GM19351 (cell line): ENCODE data around the gene INPP5A.

Experiments
- ATAC-seq: cut with Tn5 transposase; IDR thresholded peaks from one replicate; pipeline ENCODE4 v1.9.1; 2021; ENCODE audit warnings: mild to moderate bottlenecking, moderate library complexity; ENCODE audit not compliant: unreplicated experiment

The INPP5A gene

GRCh38 chr10:132534391-132535064, 3.1 kb upstream of the INPP5A start:
- ATAC-seq, result no peak

GRCh38 chr10:132535065-132535651, 2.4 kb upstream of the INPP5A start:
- ATAC-seq, result no peak

GRCh38 chr10:132536241-132536876, 1.2 kb upstream of the INPP5A start:
- peak; percentile 2 for ATAC-seq

GRCh38 chr10:132536877-132537683, 507 bp upstream of the INPP5A start:
- peak; percentile 84 for ATAC-seq

- ATAC-seq, result peak; percentile 0
These were observed 623 bp downstream of the INPP5A start for GRCh38 chr10:132538031-132538789.

- no peak for ATAC-seq
These were observed 1.3 kb downstream of the INPP5A start for GRCh38 chr10:132538790-132539421.

GRCh38 chr10:132539431-132539839, 1.8 kb downstream of the INPP5A start:
- no peak for ATAC-seq

- ATAC-seq, result no peak
These were observed 2.3 kb downstream of the INPP5A start for GRCh38 chr10:132539894-132540293.

GRCh38 chr10:132540456-132540855, 2.9 kb downstream of the INPP5A start:
- no peak for ATAC-seq

GRCh38 chr10:132541129-132541528, 3.5 kb downstream of the INPP5A start:
- ATAC-seq, result no peak

GRCh38 chr10:132541601-132542011, 4.0 kb downstream of the INPP5A start:
- ATAC-seq, result no peak

GRCh38 chr10:132542086-132542775, 4.6 kb downstream of the INPP5A start:
- no peak for ATAC-seq

- no peak for ATAC-seq
These were observed 5.2 kb downstream of the INPP5A start for GRCh38 chr10:132542819-132543218.

- ATAC-seq, result no peak
These were observed 6.5 kb downstream of the INPP5A start for GRCh38 chr10:132543916-132544743.

- no peak for ATAC-seq
These were observed 7.4 kb downstream of the INPP5A start for GRCh38 chr10:132544744-132545658.

GRCh38 chr10:132545659-132546367, 8.2 kb downstream of the INPP5A start:
- ATAC-seq, result no peak
